Endothelial cell of hepatic sinusoid (primary cell): ENCODE data around the gene STK11.

Experiments used
- in situ Hi-C: cut with HindIII; loops from 2 replicates; pipeline ENCODE4 v1.10.0; 2017; ENCODE audit warnings: low sequenced_read_pairs

STK11 gene

DNA sequence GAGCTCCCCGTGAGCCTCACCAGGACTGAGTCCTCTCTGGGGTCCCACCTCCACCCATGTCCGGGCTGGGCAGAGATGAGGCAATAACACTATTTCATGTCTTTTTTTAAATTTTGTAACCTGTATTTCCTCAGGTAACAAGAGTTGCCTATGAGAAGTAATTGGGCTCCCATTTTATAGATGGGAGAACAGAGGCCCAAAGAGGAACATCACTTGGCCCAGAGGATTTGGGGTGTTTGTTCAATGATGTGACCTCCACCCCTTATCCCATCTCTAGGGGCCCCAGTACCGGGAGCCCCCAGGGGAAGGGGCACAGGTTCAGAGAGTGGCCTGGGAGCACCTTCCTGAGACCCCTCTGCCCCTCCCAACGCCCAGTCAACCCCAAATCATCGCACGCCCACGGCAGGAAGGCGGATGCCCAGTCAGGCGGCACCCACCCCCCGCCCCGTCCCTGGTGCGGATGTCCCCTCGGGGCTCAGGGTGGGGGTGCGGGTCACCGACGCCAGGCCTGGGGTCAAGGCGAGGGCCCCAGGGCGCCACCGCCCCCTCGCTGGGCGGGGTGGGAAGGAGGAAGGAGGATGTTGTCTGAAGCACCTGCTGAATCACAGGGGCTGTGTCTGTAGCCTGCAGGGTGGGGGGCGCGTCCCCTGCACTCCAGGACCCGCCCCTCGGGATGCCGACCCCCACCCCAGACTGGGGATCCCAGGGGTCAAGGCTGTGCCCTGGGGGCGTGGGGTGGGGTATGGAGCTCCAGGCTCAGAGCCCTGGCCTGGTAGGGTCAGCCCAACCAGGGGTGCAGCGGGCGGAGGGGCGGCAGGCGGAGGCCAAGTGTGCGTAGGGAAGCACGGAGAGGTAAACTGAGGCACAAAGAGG lies 54.5 kb downstream of the STK11 start:
- in situ Hi-C loops: loop anchor here (10.0 kb wide), 1 partner anchor 135 kb away; no protein-coding TSS in a partner anchor

- in situ Hi-C loops: loop anchor here (10.0 kb wide), 1 partner anchor 136 kb away; no protein-coding TSS in a partner anchor
Observed at GRCh38 chr19:1260749-1261537, 55.4 kb downstream of the STK11 start.

DNA sequence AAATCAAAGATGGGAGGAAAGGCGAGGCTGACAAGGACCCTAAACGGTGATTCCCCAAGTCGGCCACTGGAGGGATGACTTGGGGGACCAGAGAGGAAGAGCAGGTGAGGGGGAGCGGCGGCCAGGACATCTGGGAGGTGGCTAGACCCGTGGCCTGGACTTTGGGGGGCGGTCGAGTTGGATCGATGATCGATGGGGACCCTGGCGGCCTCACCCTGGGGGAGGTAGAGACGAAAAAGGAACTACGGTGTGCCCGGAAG lies 55.9 kb downstream of the STK11 start:
- in situ Hi-C loops: loop anchor here (10.0 kb wide), 1 partner anchor 137 kb away; no protein-coding TSS in a partner anchor

GRCh38 chr19:1261798-1262622 lies 56.4 kb downstream of the STK11 start:
- in situ Hi-C loops: loop anchor here (10.0 kb wide), 1 partner anchor 137 kb away; no protein-coding TSS in a partner anchor

- in situ Hi-C loops: loop anchor here (10.0 kb wide), 1 partner anchor 138 kb away; no protein-coding TSS in a partner anchor
Observed at GRCh38 chr19:1262623-1263123, 57.1 kb downstream of the STK11 start.

- in situ Hi-C loops: loop anchor here (10.0 kb wide), 1 partner anchor 138 kb away; no protein-coding TSS in a partner anchor
Observed at GRCh38 chr19:1263188-1263587, 57.6 kb downstream of the STK11 start.

DNA sequence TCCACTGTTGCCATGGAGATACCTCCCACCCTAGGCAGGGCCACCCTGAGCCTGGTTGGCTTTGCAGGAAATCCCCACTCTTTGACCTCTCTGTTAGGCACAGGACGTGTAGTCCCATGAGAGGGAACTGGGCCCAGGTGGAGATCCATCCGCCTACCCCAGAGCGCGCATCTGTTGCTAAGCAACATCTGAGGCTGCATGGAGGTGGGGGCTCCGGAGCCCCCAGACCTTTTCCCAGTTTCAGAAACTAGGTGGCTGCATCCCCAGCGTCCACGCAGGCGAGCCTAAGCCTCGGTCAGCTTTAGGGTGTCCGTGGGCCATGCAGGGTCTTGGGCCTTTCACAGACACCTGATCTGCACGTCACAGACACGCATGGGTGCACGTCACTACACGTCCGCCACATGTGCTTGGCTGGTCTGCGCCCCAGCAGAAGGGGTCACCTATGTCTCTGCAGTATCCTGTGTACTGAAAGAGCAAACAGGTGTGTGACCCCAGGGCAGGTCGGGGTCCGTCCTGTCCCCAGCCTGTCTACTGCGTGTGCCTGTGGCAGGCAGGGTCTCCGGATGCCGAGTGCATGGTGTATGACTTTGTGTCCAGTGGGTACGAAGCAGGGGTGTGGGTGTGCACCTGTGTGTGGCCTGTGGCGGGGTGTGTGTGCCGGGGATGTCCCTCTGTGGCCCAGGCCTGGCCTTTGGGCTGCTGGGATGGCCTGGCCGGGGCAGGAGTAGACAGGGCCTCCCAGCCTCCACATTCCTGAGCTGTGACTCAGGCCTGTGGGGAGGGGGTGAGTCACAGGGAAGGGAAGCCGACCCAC lies 59.4 kb downstream of the STK11 start:
- in situ Hi-C loops: loop anchor here (10.0 kb wide), 1 partner anchor 140 kb away; no protein-coding TSS in a partner anchor

DNA sequence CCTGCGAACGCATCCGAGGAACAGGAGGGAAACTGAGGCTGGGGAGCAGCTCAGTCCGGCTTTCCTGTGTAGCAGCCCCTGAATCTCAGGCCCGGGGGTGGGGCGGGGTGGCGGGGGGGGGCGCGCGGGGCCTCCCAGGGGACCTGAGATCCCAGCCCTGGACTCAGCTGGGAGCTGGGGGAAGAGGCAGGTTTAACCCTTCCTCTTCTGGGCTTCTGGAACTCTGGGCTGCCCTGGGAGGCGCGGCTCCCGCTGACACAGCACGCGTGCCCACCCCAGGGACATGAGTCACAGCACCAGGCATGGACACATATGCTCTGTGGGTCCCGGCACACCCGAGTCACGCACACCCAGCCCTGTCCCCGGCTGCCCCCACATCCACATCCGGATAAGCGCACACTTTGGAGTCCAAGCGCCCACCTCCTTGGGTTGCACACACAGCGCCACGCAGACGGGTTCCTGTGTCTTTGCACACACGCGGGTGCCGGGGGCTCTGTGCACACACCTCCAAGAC lies 60.1 kb downstream of the STK11 start:
- in situ Hi-C loops: loop anchor here (10.0 kb wide), 1 partner anchor 141 kb away; no protein-coding TSS in a partner anchor

DNA sequence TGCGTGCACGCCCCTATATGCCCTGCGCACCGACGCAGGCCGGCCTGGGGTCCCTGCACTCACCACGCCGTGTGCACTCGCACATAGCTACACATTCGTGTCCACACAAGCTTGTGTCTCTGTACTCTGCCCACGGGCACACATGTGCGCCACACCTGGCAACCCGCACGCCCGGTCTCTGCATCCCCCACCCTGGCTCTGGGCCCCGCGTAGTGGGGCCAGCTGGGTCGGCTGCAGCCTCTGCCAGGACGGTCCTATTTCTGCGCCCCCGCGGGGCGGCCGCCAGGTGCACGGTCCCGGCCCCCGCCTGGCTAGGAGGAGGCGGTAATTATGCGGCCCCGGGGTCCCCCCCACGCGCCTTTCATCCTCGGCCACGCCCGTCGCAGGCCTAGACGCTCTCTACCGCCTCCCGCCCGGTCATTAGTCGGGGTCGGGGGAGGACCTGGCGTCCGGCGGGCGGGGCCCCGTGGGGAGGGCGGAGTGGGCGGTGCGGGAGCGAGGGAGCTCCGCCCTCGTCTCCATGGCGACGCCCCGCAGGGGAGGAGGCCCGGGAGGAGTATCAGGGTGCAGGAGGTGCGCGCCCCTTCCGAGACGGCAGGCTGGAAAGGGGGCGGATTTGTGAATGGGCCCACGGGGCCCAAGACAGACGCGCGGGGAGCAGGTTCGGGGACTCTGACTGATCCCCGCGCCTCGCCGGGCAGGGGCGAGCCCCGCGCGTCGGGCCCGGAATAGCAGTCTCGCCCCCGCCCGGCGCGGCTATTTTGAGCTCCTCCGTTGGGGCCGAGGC lies 60.7 kb downstream of the STK11 start:
- in situ Hi-C loops: loop anchor here (10.0 kb wide), 1 partner anchor 142 kb away; no protein-coding TSS in a partner anchor

DNA sequence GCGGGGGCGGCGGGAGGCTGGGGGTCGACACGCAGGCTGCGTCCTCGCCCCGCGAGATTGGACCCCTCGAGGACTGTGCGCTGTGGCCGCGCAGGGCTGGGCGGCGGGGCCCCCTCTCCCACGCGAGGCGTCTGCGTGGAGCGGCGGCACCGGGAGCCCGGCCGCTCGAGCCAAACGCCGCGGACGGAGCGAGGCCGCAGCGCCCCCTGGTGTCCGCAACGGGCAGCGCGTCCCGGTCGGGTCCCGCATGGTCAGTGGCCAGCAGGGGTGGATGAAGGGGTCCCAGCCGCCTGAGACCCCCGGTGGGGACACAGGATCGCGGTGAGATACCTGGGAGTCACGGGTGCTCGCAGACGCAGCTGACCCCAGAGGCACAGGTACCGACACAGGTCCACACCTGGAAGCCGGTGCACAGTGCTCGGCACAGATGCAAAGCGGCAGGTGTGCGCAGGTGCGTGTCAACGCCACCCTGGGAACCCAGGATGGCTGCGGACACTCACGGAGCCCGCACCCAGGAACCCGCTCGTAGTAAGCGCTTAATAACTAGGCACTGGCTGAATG lies 61.4 kb downstream of the STK11 start:
- in situ Hi-C loops: loop anchor here (10.0 kb wide), 1 partner anchor 142 kb away; no protein-coding TSS in a partner anchor

- in situ Hi-C loops: loop anchor here (10.0 kb wide), 1 partner anchor 143 kb away; no protein-coding TSS in a partner anchor
Observed at GRCh38 chr19:1267477-1268225, 62.1 kb downstream of the STK11 start.

DNA sequence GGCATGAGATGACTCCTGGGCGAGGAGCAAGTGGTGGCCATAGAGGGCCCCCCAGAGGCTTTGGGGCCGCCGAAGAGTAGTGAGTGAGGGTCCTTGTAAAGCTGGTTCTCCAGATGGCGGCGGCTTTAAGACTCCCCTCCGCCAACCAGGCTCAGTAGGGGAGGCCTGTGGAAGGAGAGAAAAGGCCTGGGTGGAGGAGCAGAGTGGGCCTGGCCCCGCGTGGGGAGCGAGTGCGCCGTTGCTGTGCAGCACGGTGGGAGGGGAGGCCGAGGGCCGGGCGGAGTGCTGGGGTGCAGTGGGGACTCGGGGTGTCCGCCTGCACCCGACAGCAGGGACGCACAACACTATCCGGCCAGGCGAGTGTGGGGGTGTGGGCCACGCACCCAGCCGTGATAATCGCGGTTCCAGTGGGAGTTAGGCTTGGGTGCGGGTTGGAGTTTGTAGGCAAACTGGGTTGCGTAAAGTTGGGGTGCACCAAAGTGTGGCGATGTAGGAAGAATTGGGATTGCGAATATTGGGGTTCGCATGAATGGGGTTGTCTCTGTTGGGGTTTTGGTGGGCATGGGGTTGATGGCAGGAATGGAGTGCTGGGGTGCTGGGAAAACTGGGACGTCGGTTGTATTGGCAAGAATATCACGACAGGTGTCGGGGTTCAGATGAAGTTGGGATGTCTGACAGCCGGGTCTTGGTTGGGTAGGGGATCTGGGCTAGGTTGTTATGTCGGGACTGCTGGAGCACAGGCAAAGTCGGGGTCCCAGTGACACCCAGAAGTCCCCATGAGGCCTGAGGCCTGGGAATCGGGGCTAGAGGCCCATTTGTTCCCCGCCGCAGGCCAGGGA lies 62.9 kb downstream of the STK11 start:
- in situ Hi-C loops: loop anchor here (10.0 kb wide), 1 partner anchor 144 kb away; no protein-coding TSS in a partner anchor

- in situ Hi-C loops: loop anchor here (10.0 kb wide), 1 partner anchor 144 kb away; no protein-coding TSS in a partner anchor
Observed at GRCh38 chr19:1269065-1269477, 63.5 kb downstream of the STK11 start, which contains the start of gene CIRBP. Gene CIRBP, plus strand, starts transcription at chr19:1269332. Its CDS starts 1,602 bp downstream, at chr19:1270934.

- in situ Hi-C loops: loop anchor here (10.0 kb wide), 1 partner anchor 145 kb away; no protein-coding TSS in a partner anchor
Observed at GRCh38 chr19:1269478-1270212, 64.1 kb downstream of the STK11 start.

DNA sequence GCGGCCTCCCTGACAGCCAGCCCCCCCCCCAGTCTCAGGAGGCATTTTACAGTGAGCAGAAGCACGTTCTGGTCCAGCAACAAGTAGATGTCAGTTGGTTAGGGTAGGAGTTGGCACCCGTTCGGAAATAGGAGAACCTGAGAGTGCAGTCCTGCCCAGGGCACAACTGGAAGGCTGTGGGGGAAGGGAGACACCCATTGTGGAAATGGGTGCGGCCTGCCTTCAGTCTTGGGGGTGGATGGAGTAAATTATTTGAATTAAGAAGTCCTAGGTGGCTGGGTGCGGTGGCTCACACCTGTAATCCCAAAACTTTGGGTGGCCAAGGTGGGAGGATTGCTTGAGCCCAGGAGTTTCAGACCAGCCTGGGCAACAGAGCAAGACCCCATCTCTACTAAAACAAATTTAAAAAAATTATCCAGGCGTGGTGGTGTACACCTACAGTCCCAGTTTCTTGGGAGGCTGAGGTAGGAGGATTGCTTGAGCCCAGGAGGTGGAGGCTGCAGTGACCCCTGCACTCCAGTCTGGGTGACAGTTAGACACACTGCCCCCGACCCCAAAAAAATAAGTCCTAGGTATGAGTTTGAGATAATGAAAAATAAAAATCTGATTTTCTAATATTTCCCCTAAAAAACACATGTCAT lies 64.8 kb downstream of the STK11 start:
- in situ Hi-C loops: no loop called here
